ENCODE measurements around the gene SLC4A4. TPM values are rescaled to one million over a fixed set of nuclear protein-coding genes. Genes with fewer than 3 reads are reported as not detected.

The SLC4A4 gene
- total and polyA plus RNA-seq, 2 of the 13 experiments (the other 11 are each of a cell fraction or from before 2014, with no cell fraction given) = 0.01 TPM; not detected in 1

DNA sequence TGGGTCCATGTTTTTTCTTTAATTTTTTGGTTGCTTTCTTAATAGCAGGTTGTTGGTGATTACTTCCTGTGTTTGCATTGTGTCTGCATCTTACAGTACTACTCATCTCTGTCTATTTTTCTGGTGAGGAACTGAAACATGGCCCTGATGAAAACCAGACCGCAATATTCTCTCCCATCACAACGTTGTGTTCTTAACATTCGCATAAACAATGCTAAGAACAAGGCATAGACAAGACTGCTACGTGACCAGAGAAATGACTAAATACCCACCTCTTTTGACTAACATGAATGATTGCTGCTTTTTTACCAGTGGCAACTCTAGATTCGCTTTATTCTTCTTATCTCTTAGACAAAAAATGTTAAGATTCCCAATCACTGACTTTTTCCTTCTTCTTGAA lies 266.0 kb downstream of the SLC4A4 start:
- Histone ChIP-seq H3K4me2 (ENCODE audit: low read depth, low read length) (no peak overlapping the region), H3K9ac (ENCODE audit: insufficient read depth, low read depth, low read length) (no peak overlapping the region), H3K9me3 (ENCODE audit: low read length) (no peaks in the 10 kb centered on the region), H3K36me3 (replicated peaks in 1 of 2; ENCODE audit: control insufficient read depth in 1 of 2, insufficient read depth in 2 of 2, low read length in 2 of 2) (no peaks in the 10 kb centered on the region), H3K4me1 (ENCODE audit: insufficient read depth, low read length) (peaks cover 20% of the 10 kb centered on the region), H3K4me3 (replicated peaks in 1 of 3; ENCODE audit: insufficient read depth in 1 of 3, low read depth in 2 of 3, low read length in 3 of 3) (no peak overlapping the region), H3K27me3 (ENCODE audit: control insufficient read depth in 1 of 2, insufficient read depth in 2 of 2, low read length in 2 of 2) (no peaks in the 10 kb centered on the region), H3K79me2 (ENCODE audit: insufficient read depth, low read length) (no peaks in the 10 kb centered on the region), H3K27ac (ENCODE audit: extremely low read length, insufficient read depth, low read length) (no peak overlapping the region), H4K20me1 (ENCODE audit: insufficient read depth, low read length) (no peaks in the 10 kb centered on the region), H2AFZ (ENCODE audit: low read length) (no peak overlapping the region)
- no peak for FAIRE-seq
- in situ Hi-C loops (cut with HindIII; ENCODE audit: extremely low pct_ligation_motif_present, low pct_unique_long_range_greater_than_20kb) (no loop called here), intact Hi-C loops (cut with micrococcal nuclease; ENCODE audit: unreplicated experiment) (no loop called here)
- ChIA-PET CTCF (ENCODE audit: low intra/inter-chr PET ratio, low total read pairs) (no interaction called here), POLR2A (no interaction called here)
- TF ChIP-seq ZNF557 (CRISPR knock-in tag; IDR thresholded peaks at IDR 0.05) (no peak), ZUFSP (CRISPR knock-in tag; IDR thresholded peaks at IDR 0.05; ENCODE audit: borderline replicate concordance) (no peak), CSRNP2 (CRISPR knock-in tag; conservative IDR thresholded peaks at IDR 0.05; ENCODE audit: low read depth) (no peak), TRIM24 (CRISPR knock-in tag; IDR thresholded peaks at IDR 0.05) (no peak), NFYB (CRISPR knock-in tag; IDR thresholded peaks at IDR 0.05) (no peak), ZNF138 (CRISPR knock-in tag; IDR thresholded peaks at IDR 0.05; ENCODE audit: low read depth) (no peak), ZNF282 (IDR thresholded peaks at IDR 0.05; ENCODE audit: partially characterized antibody) (no peak), MED13 (CRISPR knock-in tag; IDR thresholded peaks at IDR 0.05) (no peak), TP53 (CRISPR knock-in tag; conservative IDR thresholded peaks at IDR 0.05) (no peak), GFI1 (CRISPR knock-in tag; IDR thresholded peaks at IDR 0.05; ENCODE audit: borderline replicate concordance) (no peak), PCBP2 (optimal IDR thresholded peaks at IDR 0.05; ENCODE audit: low read depth, low read length, poor library complexity, severe bottlenecking) (no peak), NONO (IDR thresholded peaks at IDR 0.05) (no peak), NONO (CRISPR knock-in tag; conservative IDR thresholded peaks at IDR 0.05) (no peak), RAD21 (CRISPR knock-in tag; IDR thresholded peaks at IDR 0.05) (no peak), NFYC (CRISPR knock-in tag; IDR thresholded peaks at IDR 0.05) (no peak)
- BruUV-seq (replicated peaks) = no TSS peak
- WGBS (ENCODE audit: low lambda C conversion rate) = 66% methylated on average over 5 of the region's 5 CpGs
- no peak for DNase-seq (ENCODE audit: low spot score)
- ATAC-seq = no peak

Measured in HepG2 (cell line).